Type B pancreatic cell (in vitro differentiated cells): ENCODE measurements around the gene SLC12A8. TPM values are rescaled to one million over a fixed set of nuclear protein-coding genes. Genes with fewer than 3 reads are reported as not detected.

Source experiments
- DNase-seq: peaks from one replicate; pipeline ENCODE4 v3.0.0; 2021; ENCODE audit warnings: mixed read lengths; ENCODE audit not compliant: unreplicated experiment; ENCODE audit errors: extremely low spot score
- H3K27ac Mint-ChIP-seq: 2 replicates; pipeline ENCODE4 v1.8.0; 2021; ENCODE audit warnings: mild to moderate bottlenecking, mixed read lengths
- H3K27me3 Mint-ChIP-seq: 2 replicates; pipeline ENCODE4 v1.8.0; 2021; ENCODE audit warnings: mixed read lengths
- H3K36me3 Mint-ChIP-seq: 2 replicates; pipeline ENCODE4 v1.8.0; 2021; ENCODE audit warnings: mixed read lengths
- H3K4me1 Mint-ChIP-seq: one replicate; pipeline ENCODE4 v1.8.0; 2021; ENCODE audit warnings: mixed read lengths; ENCODE audit not compliant: unreplicated experiment
- H3K4me3 Mint-ChIP-seq: 2 replicates; pipeline ENCODE4 v1.8.0; 2021; ENCODE audit warnings: mild to moderate bottlenecking, mixed read lengths
- H3K9me3 Mint-ChIP-seq: 2 replicates; pipeline ENCODE4 v1.8.0; 2021; ENCODE audit warnings: mixed read lengths
- total RNA-seq: library from RNA; stranded (reverse); gene quantifications from 2 replicates; pipeline ENCODE4 v1.2.1, GENCODE V29; 2021; ENCODE audit warnings: low replicate concordance
- TF ChIP-seq, protein P1 (sequence below): fragments of 200-600 bp; sonication (generic); conservative IDR thresholded peaks from 2 replicates; pipeline ENCODE4 v1.5.0; 2021; ENCODE audit warnings: antibody characterized with exemption, mild to moderate bottlenecking

SLC12A8 gene
- total RNA-seq, 1 donor from 2014 or later, result 6.8 TPM

- Mint-ChIP-seq H3K36me3 (no peaks in the 10 kb centered on the region), H3K4me1 (peaks cover 39% of the 10 kb centered on the region)
- TF ChIP-seq, protein P1, sequence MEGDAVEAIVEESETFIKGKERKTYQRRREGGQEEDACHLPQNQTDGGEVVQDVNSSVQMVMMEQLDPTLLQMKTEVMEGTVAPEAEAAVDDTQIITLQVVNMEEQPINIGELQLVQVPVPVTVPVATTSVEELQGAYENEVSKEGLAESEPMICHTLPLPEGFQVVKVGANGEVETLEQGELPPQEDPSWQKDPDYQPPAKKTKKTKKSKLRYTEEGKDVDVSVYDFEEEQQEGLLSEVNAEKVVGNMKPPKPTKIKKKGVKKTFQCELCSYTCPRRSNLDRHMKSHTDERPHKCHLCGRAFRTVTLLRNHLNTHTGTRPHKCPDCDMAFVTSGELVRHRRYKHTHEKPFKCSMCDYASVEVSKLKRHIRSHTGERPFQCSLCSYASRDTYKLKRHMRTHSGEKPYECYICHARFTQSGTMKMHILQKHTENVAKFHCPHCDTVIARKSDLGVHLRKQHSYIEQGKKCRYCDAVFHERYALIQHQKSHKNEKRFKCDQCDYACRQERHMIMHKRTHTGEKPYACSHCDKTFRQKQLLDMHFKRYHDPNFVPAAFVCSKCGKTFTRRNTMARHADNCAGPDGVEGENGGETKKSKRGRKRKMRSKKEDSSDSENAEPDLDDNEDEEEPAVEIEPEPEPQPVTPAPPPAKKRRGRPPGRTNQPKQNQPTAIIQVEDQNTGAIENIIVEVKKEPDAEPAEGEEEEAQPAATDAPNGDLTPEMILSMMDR, result no peak
Observed at GRCh38 chr3:125117631-125118191, 94.8 kb downstream of the SLC12A8 start.

GRCh38 chr3:125116311-125117080 lies 96.1 kb downstream of the SLC12A8 start:
- TF ChIP-seq, protein P1, result no peak
- Mint-ChIP-seq H3K9me3 (no peaks in the 10 kb centered on the region), H3K27me3 (peaks cover 19% of the 10 kb centered on the region), H3K27ac (peak overlapping the region; percentile 54), H3K4me3 (no peak overlapping the region), H3K36me3 (no peaks in the 10 kb centered on the region), H3K4me1 (peaks cover 35% of the 10 kb centered on the region)
- DNase-seq, result no peak

More at GRCh38 chr3:125117631-125118191, 94.8 kb downstream of the SLC12A8 start:
- Mint-ChIP-seq H3K27me3 (peaks cover 23% of the 10 kb centered on the region), H3K4me3 (no peak overlapping the region), H3K9me3 (no peaks in the 10 kb centered on the region), H3K27ac (no peak overlapping the region)
- DNase-seq, result no peak

DNA sequence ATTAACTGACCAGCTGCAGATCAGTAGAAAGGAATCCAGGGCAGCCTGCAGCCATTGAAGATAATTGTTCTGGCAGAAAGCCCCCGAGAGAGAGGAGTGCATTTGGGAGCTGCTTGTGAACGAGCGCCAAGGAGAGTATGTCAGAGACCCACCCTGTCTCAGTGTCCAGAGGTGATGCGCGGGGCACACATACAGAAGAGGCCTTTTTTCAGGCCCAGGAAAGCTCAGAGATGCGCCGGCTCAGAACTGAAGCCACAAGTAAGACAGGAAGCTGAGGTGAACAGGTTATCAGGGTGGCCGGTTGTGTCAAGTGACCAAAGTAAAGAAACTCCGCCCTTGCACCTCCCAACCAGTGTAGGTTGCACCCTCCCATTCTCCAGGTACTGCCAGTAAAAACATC lies 96.9 kb downstream of the SLC12A8 start:
- Mint-ChIP-seq H3K4me1 (peaks cover 27% of the 10 kb centered on the region), H3K36me3 (no peaks in the 10 kb centered on the region), H3K9me3 (no peaks in the 10 kb centered on the region), H3K27ac (no peak overlapping the region), H3K27me3 (peaks cover 11% of the 10 kb centered on the region), H3K4me3 (no peak overlapping the region)
- TF ChIP-seq, protein P1, result no peak
- no peak for DNase-seq

GRCh38 chr3:125112981-125113380 lies 99.6 kb downstream of the SLC12A8 start:
- no peak overlapping the region for H3K4me3 Mint-ChIP-seq
- H3K27ac Mint-ChIP-seq, result no peak overlapping the region
- TF ChIP-seq, protein P1, result no peak
- no peaks in the 10 kb centered on the region for H3K36me3 Mint-ChIP-seq
- no peaks in the 10 kb centered on the region for H3K27me3 Mint-ChIP-seq
- no peak for DNase-seq
- H3K4me1 Mint-ChIP-seq, result peaks cover 20% of the 10 kb centered on the region
- no peaks in the 10 kb centered on the region for H3K9me3 Mint-ChIP-seq

DNA sequence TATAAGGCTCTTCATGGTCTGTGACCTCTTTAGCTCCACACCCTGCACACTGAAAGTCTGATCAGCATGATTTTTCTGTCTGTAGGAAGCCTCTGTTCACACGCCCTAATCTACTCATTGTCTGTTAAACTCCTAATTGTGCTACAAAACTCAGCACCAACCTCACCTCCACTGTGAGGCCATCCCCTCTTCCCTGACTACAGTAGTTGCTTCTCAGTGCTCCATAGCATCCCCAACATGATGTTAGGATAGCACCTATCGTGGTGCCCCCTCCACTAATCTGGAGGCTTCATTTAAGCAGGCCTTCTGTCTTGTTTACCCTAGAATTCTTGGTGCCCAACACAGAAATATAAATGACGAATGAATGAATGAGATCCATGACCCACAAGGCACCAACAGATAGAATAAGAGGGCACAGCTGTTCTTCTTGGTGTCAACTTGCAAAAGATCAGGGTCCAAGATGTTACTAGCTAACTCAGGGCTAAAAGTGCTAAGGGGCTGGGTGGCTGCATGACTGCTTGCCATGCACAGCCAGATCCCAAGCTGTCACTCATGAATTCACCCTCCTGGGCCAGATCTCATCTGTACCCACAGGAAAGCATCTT lies 101.6 kb downstream of the SLC12A8 start:
- H3K4me1 Mint-ChIP-seq, result peaks cover 14% of the 10 kb centered on the region
- H3K9me3 Mint-ChIP-seq, result no peaks in the 10 kb centered on the region
- no peak overlapping the region for H3K27ac Mint-ChIP-seq
- TF ChIP-seq, protein P1, result no peak
- DNase-seq, result no peak
- H3K4me3 Mint-ChIP-seq, result no peak overlapping the region
- no peaks in the 10 kb centered on the region for H3K27me3 Mint-ChIP-seq
- no peaks in the 10 kb centered on the region for H3K36me3 Mint-ChIP-seq
